Mucosa of descending colon (tissue), 3 donors: ENCODE results near the gene PDE4B. TPM values are rescaled to one million over a fixed set of nuclear protein-coding genes. Genes with fewer than 3 reads are reported as not detected.

Source experiments
- ATAC-seq: fragments of 200-7000 bp; cut with Tn5 transposase; one replicate; pipeline ENCODE4 v1.9.1; 2020; ENCODE audit warnings: mild to moderate bottlenecking, moderate library complexity
- DNase-seq, 3 donors: peaks; one replicate each; pipeline ENCODE4 v3.0.0-alpha.2; 2020
- H3K36me3 ChIP-seq: fragments of 200-600 bp; one replicate; pipeline ENCODE4 v1.8.0; 2021; ENCODE audit warnings: low read depth, mild to moderate bottlenecking
- H3K4me1 ChIP-seq: fragments of 200-600 bp; one replicate; pipeline ENCODE4 v1.8.0; 2021; ENCODE audit warnings: low read depth, mild to moderate bottlenecking
- H3K4me3 ChIP-seq: fragments of 200-600 bp; one replicate; pipeline ENCODE4 v1.8.0; 2021; ENCODE audit warnings: mild to moderate bottlenecking
- H3K9me3 ChIP-seq: fragments of 200-600 bp; one replicate; pipeline ENCODE4 v1.8.0; 2021; ENCODE audit warnings: mild to moderate bottlenecking
- intact Hi-C, 2 donors: fragments of 100-400 bp; cut with DNase I in 1 of 2; cut with micrococcal nuclease in 1 of 2; formaldehyde crosslinking; loops; one replicate each; pipeline versions ENCODE4 v1.11.0 to v1.11.1; 2022; cut with DNase I, micrococcal nuclease
- total RNA-seq, 3 donors: library from RNA; stranded (reverse); fragmentation: NEBNext Ultra II Directional in 2 of 3; extraction: Animal tissue kit (Norgen Biotek cat#: 25700) in 2 of 3; gene quantifications; one replicate each; pipeline versions ENCODE4 v1.2.1 to v1.2.4, GENCODE V29; 2021 to 2023
- TF ChIP-seq, protein P1 (sequence below): fragments of 200-600 bp; IDR thresholded peaks from one replicate; pipeline ENCODE4 v1.8.0; 2022; ENCODE audit warnings: antibody characterized with exemption, mild to moderate bottlenecking
- donor health status: DM: no; HTN: no; CAD: no; lungs with moderate emphysema.
- donor health status: DM: no; HTN: no; CAD: no.
- donor health status: DM: no; HTN: yes; CAD: no.

Gene PDE4B
- total RNA-seq, 3 donors from 2014 or later: 3.4 to 6.6 (median 4.9) TPM

DNA sequence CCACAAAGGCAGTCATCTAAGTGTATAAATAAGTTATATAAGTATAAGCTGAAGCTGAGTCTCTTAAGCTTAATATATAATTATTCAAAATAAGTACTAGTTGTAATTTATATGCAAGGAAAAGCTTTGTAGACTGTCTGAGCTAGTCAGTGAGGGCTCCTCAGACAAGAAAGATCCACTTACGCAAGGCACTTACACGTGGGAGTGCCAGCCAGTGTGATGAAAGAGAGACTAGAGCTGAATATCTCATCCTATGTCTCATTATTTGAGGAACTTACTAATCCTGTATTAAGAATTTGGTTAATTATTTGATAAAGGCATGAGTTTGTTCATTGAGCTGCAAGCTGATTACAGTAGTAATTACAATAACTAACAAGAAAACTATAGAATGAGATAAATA lies 146.9 kb downstream of the PDE4B start:
- H3K9me3 ChIP-seq: no peaks in the 10 kb centered on the region
- DNase-seq (no peak), ATAC-seq (no peak)
- no peaks in the 10 kb centered on the region for H3K4me1 ChIP-seq
- intact Hi-C loops: no loop called here
- H3K4me3 ChIP-seq: no peak overlapping the region
- no peaks in the 10 kb centered on the region for H3K36me3 ChIP-seq
- TF ChIP-seq, protein P1, sequence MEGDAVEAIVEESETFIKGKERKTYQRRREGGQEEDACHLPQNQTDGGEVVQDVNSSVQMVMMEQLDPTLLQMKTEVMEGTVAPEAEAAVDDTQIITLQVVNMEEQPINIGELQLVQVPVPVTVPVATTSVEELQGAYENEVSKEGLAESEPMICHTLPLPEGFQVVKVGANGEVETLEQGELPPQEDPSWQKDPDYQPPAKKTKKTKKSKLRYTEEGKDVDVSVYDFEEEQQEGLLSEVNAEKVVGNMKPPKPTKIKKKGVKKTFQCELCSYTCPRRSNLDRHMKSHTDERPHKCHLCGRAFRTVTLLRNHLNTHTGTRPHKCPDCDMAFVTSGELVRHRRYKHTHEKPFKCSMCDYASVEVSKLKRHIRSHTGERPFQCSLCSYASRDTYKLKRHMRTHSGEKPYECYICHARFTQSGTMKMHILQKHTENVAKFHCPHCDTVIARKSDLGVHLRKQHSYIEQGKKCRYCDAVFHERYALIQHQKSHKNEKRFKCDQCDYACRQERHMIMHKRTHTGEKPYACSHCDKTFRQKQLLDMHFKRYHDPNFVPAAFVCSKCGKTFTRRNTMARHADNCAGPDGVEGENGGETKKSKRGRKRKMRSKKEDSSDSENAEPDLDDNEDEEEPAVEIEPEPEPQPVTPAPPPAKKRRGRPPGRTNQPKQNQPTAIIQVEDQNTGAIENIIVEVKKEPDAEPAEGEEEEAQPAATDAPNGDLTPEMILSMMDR: no peak

DNA sequence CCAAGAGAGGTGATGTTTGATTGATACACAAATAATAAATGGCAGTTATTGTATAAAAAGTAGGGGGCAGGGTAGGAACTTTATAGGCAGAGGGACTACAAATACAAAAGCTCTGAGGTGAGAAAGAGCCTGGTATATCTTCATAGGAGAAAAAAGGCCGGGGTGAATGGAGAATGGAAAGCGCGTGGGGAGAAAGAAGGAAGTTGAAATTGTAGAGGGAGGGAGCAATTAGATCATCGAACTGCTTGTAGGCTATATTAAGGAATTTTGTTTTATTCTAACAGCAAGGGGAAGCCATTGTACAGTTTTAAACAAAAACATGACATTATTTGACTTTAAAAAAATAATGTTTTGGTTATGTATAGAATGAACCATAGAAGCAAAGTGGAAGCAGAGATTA lies 147.4 kb downstream of the PDE4B start:
- ATAC-seq: no peak
- DNase-seq: no peak
- TF ChIP-seq, protein P1: no peak
- Histone ChIP-seq H3K36me3 (no peaks in the 10 kb centered on the region), H3K9me3 (no peaks in the 10 kb centered on the region), H3K4me3 (no peak overlapping the region), H3K4me1 (no peaks in the 10 kb centered on the region)
- intact Hi-C loops: no loop called here

DNA sequence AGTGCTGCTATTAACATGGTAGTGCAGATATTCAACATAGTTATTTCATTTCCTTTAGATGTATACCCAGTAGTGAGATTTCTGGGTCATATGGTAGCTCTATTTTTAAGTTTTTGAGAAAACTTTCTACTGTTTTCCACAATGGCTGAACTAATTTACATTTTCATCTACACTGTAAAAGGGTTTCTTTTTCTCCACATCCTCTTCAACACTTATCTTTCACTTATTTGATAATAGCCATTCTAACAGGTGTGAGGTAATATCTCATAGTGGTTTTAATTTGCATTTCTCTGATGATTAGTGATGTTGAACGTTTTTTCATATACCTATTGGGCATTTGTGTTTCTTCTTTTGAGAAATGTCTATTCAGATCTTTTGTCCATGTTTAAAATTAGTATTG lies 149.8 kb downstream of the PDE4B start:
- TF ChIP-seq, protein P1: no peak
- Histone ChIP-seq H3K4me1 (no peaks in the 10 kb centered on the region), H3K4me3 (no peak overlapping the region), H3K36me3 (no peaks in the 10 kb centered on the region), H3K9me3 (no peaks in the 10 kb centered on the region)
- intact Hi-C loops: no loop called here
- DNase-seq: no peak
- no peak for ATAC-seq

DNA sequence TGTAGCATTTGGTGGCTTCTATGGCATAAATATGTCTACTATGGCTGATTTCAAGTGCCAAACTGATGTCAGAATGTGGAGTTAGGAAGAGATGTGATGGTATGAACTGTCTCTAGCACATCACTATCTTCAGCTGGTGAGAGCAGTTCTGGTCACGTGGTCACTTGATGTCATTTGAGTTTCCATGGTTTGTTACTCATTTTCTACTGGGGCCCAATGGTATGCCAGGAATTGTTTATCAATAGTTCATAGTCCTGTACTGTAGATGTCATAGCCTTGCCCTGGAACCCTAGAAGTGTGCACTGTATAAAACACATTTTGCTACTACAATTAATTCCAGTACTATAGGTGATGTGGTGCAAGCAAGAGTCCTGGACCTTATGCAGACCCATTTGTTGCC lies 153.7 kb downstream of the PDE4B start:
- ATAC-seq (no peak), DNase-seq (no peak)
- H3K4me3 ChIP-seq: no peak overlapping the region
- H3K9me3 ChIP-seq: no peaks in the 10 kb centered on the region
- TF ChIP-seq, protein P1: no peak
- intact Hi-C loops: no loop called here
- H3K36me3 ChIP-seq: no peaks in the 10 kb centered on the region
- H3K4me1 ChIP-seq: peaks cover 12% of the 10 kb centered on the region

DNA sequence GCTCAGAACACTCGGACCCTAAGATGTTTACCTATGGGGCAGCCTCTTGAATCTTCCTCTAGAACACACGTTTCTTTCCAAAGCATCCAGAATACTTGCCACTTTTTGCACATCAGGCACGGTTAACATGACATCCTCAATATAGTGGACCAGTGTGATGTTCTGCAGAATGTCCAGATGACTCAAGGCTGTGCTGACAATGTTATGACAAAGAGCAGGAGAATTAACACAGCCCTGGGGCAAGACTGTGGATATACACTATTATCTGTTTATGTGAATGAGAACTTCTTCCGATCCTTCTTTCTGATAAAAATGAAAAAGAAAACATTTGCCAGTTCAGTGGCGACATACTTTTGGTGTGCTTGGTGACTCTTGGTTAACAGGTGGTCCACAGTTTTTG lies 154.3 kb downstream of the PDE4B start:
- Histone ChIP-seq H3K4me1 (peaks cover 12% of the 10 kb centered on the region), H3K36me3 (no peaks in the 10 kb centered on the region), H3K4me3 (no peak overlapping the region), H3K9me3 (no peaks in the 10 kb centered on the region)
- ATAC-seq (no peak), DNase-seq (no peak)
- intact Hi-C loops: no loop called here
- TF ChIP-seq, protein P1: no peak

DNA sequence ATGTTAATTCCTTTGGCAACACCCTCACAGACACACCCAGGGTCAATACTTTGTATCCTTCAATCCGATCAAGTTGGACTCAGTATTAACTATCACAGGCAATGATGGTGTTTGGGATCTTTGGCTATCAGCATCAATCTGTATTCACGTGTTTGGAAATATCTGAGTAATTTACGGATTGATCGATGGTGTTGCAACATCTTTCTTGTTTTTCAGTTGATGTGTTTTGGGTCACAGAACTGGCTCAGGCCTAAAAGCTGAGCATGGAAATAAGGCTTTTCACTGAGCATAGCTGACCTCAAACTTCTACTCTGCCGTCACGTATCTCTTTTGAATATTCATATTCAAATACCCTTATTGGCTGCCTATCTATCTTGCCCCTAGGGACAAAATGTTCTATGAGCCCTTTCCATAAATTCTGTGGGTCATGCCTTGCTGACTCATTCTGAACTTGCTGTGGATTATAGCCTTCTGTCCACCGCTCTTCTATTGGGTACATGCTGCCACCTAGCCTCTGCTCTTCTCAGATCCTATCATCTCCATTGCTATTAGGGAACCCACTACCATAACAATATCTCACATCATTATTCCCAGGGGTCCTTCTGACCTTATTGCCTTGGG lies 156.0 kb downstream of the PDE4B start:
- ATAC-seq (peak; percentile 74), DNase-seq (peak in 1 of 3 donors; percentile 21)

More for the DNA sequence above, 156.0 kb downstream of the PDE4B start:
- Histone ChIP-seq H3K4me3 (no peak overlapping the region), H3K36me3 (no peaks in the 10 kb centered on the region), H3K9me3 (no peaks in the 10 kb centered on the region), H3K4me1 (peaks cover 12% of the 10 kb centered on the region)
- intact Hi-C loops: no loop called here
- TF ChIP-seq, protein P1: no peak
